Measurements from ENCODE around the gene BABAM2. TPM values are rescaled to one million over a fixed set of nuclear protein-coding genes. Genes with fewer than 3 reads are reported as not detected.
"Not testable (repeated sequence)": the region's sequence is repeated elsewhere in the genome, so short reads cannot be mapped to it uniquely, and the experiment has no call there.

The BABAM2 gene
- total RNA-seq, 4 donors from 2014 or later: 23.7 to 41.1 (median 27.9) TPM

DNA sequence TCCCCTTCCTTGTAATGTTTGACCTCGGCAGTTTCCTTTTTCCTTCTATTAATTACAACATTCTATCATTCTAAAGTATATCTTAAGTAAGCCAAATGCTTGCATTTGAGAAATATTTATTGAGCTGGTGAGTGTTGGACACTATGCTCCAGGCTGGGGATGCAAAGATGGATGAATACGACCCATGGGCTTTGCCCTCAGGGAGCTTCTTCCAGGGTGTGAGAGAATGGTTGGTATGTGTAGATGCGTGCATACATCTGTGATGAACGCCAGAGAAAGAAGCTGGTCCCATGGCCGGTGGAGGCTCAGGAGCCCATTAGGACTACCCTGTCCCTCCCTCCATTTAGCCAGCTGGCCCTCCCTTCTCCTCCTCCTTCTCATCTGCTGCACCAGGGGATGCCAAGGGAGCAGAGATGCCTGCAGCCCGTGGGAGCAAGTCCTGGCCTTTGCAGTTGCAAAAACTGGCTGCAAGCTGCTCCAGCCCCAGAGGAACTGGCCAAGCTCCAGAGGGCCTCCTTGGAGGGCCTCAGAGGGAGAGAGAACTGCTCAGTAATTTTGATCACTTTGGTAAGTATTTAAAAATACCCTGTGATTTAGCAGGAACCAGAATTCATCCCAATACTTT, 436.5 kb downstream of the BABAM2 start:
- Histone ChIP-seq H3K4me3 (no peak overlapping the region), H3K27me3 (no peaks in the 10 kb centered on the region), H3K4me1 (peaks cover 36% of the 10 kb centered on the region), H3K9me3 (no peaks in the 10 kb centered on the region), H3K27ac (peak overlapping the region; percentile 73), H3K36me3 (no peaks in the 10 kb centered on the region)
- 73% methylated on average over 6 of the region's 6 CpGs for WGBS
- TF ChIP-seq POLR2AphosphoS5 (IDR thresholded peaks at IDR 0.05) (no peak), EP300 (IDR thresholded peaks at IDR 0.05) (no peak), POLR2A (IDR thresholded peaks at IDR 0.05) (no peak)
- TF ChIP-seq, protein P1, sequence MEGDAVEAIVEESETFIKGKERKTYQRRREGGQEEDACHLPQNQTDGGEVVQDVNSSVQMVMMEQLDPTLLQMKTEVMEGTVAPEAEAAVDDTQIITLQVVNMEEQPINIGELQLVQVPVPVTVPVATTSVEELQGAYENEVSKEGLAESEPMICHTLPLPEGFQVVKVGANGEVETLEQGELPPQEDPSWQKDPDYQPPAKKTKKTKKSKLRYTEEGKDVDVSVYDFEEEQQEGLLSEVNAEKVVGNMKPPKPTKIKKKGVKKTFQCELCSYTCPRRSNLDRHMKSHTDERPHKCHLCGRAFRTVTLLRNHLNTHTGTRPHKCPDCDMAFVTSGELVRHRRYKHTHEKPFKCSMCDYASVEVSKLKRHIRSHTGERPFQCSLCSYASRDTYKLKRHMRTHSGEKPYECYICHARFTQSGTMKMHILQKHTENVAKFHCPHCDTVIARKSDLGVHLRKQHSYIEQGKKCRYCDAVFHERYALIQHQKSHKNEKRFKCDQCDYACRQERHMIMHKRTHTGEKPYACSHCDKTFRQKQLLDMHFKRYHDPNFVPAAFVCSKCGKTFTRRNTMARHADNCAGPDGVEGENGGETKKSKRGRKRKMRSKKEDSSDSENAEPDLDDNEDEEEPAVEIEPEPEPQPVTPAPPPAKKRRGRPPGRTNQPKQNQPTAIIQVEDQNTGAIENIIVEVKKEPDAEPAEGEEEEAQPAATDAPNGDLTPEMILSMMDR (IDR thresholded peaks at IDR 0.05): no peak
- DNase-seq (ENCODE audit: low spot score in 2 of 2): no peak

DNA sequence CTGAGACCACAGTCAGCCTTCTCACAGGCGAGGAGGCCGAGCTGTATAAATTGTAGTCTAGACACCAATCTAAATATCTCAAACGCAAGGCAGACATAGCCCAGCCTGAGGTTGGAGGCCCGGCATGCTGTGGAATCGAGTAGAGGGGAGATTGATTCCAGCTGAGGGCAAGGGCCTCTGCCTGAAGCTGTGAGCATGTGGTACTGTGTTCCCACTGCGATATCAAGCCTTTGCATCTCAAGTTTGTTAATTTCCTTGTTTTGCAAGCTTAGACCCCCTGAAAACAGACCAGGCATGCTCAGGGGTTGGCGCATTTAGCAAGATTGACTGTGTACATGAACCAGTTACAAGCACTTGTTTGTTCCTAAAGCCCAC, 437.0 kb downstream of the BABAM2 start:
- no peak for DNase-seq (ENCODE audit: low spot score in 2 of 2)
- TF ChIP-seq POLR2AphosphoS5 (IDR thresholded peaks at IDR 0.05): no peak
- TF ChIP-seq, protein P1 (IDR thresholded peaks at IDR 0.05): no peak
- no peak for TF ChIP-seq POLR2A (IDR thresholded peaks at IDR 0.05)
- Histone ChIP-seq H3K9me3 (no peaks in the 10 kb centered on the region), H3K27me3 (no peaks in the 10 kb centered on the region), H3K36me3 (no peaks in the 10 kb centered on the region), H3K27ac (peak overlapping the region; percentile 73), H3K4me3 (no peak overlapping the region), H3K4me1 (peaks cover 36% of the 10 kb centered on the region)
- WGBS: 56% methylated on average over 7 of the region's 7 CpGs

DNA sequence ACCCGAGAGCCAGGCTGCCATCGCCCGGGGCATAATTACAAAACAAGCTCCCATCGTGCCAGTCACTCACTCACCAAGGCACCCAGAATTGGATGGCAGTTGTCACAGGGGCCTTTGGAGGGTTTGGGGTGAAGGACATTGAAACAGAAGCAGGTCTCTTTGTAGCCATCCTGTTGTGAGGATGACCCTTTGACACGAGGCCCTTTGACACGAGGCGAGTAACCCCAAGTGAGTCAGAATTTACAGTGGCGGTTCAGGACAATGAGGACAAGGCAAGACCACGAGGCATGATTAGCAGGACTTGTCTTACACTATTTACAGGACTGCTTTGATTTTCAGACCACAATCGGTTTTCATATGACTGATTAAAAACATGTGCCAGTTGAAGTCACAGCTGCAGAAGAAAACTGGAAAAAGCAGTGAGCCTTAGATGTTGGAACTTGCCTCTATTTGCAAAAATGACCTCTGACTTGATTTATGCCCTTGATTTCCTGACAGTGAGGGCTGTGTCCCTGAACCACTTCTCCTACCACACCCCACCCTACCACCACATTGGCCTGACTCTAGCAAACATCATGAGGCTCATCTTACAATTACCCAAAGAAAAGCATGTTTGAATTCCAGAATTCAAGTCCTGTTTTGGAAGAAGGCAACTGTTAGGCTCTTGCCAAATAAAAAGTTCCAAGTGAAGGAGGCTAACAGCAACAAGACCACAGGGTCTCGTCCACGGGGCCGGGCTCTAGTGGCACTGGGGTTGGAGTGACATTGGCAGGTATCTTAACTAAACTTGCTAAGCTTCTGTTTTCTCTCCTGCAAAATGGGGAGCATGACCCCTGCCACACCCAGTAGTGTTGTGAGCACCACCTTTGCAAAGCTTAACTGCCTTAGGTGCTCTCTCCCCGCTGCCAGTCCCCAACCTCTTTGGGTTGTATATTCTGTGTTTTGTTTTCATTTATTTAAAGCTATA, 437.7 kb downstream of the BABAM2 start:
- H3K36me3 ChIP-seq: no peaks in the 10 kb centered on the region

DNA sequence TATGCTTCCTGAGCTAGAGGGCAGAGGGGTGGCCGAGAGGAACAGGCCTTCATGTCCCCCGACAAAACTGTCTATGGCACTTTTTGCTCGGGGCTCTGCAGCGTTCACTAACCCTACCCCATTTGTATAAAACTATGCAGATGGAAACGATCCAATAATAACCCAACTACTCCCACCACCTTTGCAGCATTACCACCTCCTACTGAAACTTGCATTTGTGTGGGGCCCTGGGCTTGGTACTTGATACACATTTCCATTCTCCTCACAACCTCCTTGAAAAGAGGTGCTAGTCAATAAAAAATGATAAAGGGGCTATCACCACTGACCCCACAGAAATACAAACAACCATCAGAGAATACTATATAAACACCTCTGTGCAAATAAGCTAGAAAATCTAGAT, 438.7 kb downstream of the BABAM2 start:
- H3K27me3 ChIP-seq: no peaks in the 10 kb centered on the region
- DNase-seq (ENCODE audit: low spot score in 2 of 2): no peak
- 83% methylated on average over 5 of the region's 5 CpGs for WGBS
- H3K27ac ChIP-seq: peak overlapping the region; percentile 73
- no peaks in the 10 kb centered on the region for H3K36me3 ChIP-seq
- no peaks in the 10 kb centered on the region for H3K9me3 ChIP-seq
- peaks cover 51% of the 10 kb centered on the region for H3K4me1 ChIP-seq
- H3K4me3 ChIP-seq: no peak overlapping the region
- TF ChIP-seq EP300 (IDR thresholded peaks at IDR 0.05) (no peak), POLR2A (IDR thresholded peaks at IDR 0.05) (no peak), POLR2AphosphoS5 (IDR thresholded peaks at IDR 0.05) (no peak)
- TF ChIP-seq, protein P1 (IDR thresholded peaks at IDR 0.05): no peak

More for the DNA sequence above, 437.7 kb downstream of the BABAM2 start:
- Histone ChIP-seq H3K4me3 (no peak overlapping the region), H3K9me3 (no peaks in the 10 kb centered on the region), H3K27ac (peak overlapping the region; percentile 73), H3K4me1 (peaks cover 41% of the 10 kb centered on the region), H3K27me3 (no peaks in the 10 kb centered on the region)
- DNase-seq (ENCODE audit: low spot score in 2 of 2): no peak
- TF ChIP-seq POLR2AphosphoS5 (IDR thresholded peaks at IDR 0.05): peak in 1 of 3 donors; percentile 10
- TF ChIP-seq EP300 (IDR thresholded peaks at IDR 0.05): no peak
- WGBS: 34% methylated on average over 14 of the region's 14 CpGs

DNA sequence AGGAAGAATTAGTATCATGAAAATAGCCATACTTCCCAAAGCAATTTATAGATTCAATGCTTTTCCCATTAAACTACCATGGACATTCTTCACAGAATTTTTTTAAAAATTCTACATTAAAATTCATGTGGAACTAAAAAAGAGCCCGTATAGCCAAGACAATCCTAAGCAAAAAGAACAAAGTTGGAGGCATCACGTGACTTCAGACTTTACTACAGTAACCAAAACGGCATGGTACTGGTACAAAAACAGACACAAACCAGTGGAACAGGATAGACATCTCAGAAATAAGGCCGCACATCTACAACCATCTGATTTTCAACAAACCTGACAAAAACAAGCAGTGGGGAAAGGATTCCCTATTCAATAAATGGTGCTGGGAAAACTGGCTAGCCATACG, 440.2 kb downstream of the BABAM2 start:
- H3K4me3 ChIP-seq; DNase-seq (ENCODE audit: low spot score in 2 of 2); H3K27me3 ChIP-seq; H3K9me3 ChIP-seq; H3K27ac ChIP-seq; H3K36me3 ChIP-seq: not testable (repeated sequence)
- WGBS: 75% methylated on average over 5 of the region's 5 CpGs
- H3K4me1 ChIP-seq: peaks cover 55% of the 10 kb centered on the region

DNA sequence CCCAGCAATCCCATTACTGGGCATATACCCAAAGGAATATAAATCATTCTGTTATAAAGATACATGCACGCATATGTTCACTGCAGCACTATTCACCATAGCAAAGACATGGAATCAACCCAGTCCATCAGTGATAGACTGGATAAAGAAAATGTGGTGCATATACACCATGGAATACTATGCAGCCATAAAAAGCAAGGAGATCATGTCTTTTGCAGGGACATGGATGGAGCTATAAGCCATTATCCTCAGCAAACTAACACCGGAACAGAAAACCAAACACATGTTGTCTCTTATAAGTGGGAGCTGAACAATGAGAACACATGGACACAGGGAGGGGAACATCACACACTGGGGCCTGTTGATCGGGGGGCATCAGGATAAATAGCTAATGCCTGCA, 441.3 kb downstream of the BABAM2 start:
- H3K27me3 ChIP-seq; H3K27ac ChIP-seq; H3K36me3 ChIP-seq; H3K4me3 ChIP-seq; DNase-seq (ENCODE audit: low spot score in 2 of 2); H3K9me3 ChIP-seq: not testable (repeated sequence)
- H3K4me1 ChIP-seq: peaks cover 49% of the 10 kb centered on the region
- 95% methylated on average over 3 of the region's 3 CpGs for WGBS
